Activated T-helper 17 cell treated with anti-CD3 and anti-CD28 coated beads, Interleukin-2, amount 50 U/mL, for 72 hours (primary cell): ENCODE measurements around the gene MROH8. TPM values are rescaled to one million over a fixed set of nuclear protein-coding genes. Genes with fewer than 3 reads are reported as not detected.

Experiments used
- ATAC-seq: fragments of 150-1000 bp; cut with Tn5 transposase; replicated peaks from 2 replicates; pipeline ENCODE4 v1.10.0; 2021; ENCODE audit warnings: mild to moderate bottlenecking, moderate library complexity
- H3K27ac Mint-ChIP-seq: one replicate; pipeline ENCODE4 v1.8.0; 2022; ENCODE audit warnings: mixed read lengths
- H3K27me3 Mint-ChIP-seq: one replicate; pipeline ENCODE4 v1.8.0; 2022; ENCODE audit warnings: mixed read lengths
- H3K36me3 Mint-ChIP-seq: one replicate; pipeline ENCODE4 v1.8.0; 2022; ENCODE audit warnings: low read depth, mild to moderate bottlenecking, mixed read lengths
- H3K4me1 Mint-ChIP-seq: one replicate; pipeline ENCODE4 v1.8.0; 2022; ENCODE audit warnings: mixed read lengths
- H3K4me3 Mint-ChIP-seq: one replicate; pipeline ENCODE4 v1.8.0; 2022; ENCODE audit warnings: mild to moderate bottlenecking, mixed read lengths
- H3K9me3 Mint-ChIP-seq: one replicate; pipeline ENCODE4 v1.8.0; 2022; ENCODE audit warnings: mixed read lengths
- total RNA-seq, 2 donors: library from RNA; stranded (reverse); gene quantifications; one replicate each; pipeline ENCODE4 v1.2.3, GENCODE V29; 2022

Gene MROH8
- total RNA-seq, 2 donors from 2014 or later, result 0.32 to 2.0 TPM

- Mint-ChIP-seq H3K9me3 (no peaks in the 10 kb centered on the region), H3K27ac (peak overlapping the region; percentile 6), H3K4me3 (peak overlapping the region; percentile 23), H3K36me3 (peaks cover 85% of the 10 kb centered on the region), H3K4me1 (peaks cover 37% of the 10 kb centered on the region), H3K27me3 (no peaks in the 10 kb centered on the region)
- ATAC-seq, result peak; percentile 43
Observed at GRCh38 chr20:37189416-37190016, 10.2 kb upstream of the MROH8 start.

- peaks cover 37% of the 10 kb centered on the region for H3K4me1 Mint-ChIP-seq
- no peak for ATAC-seq
- peaks cover 88% of the 10 kb centered on the region for H3K36me3 Mint-ChIP-seq
- H3K27ac Mint-ChIP-seq, result peak overlapping the region; percentile 6
- H3K4me3 Mint-ChIP-seq, result no peak overlapping the region
- no peaks in the 10 kb centered on the region for H3K27me3 Mint-ChIP-seq
- H3K9me3 Mint-ChIP-seq, result no peaks in the 10 kb centered on the region
Observed at GRCh38 chr20:37188787-37189186, 9.4 kb upstream of the MROH8 start.

- peak overlapping the region; percentile 44 for H3K27ac Mint-ChIP-seq
- peaks cover 92% of the 10 kb centered on the region for H3K36me3 Mint-ChIP-seq
- H3K9me3 Mint-ChIP-seq, result no peaks in the 10 kb centered on the region
Observed at GRCh38 chr20:37185686-37186085, 6.3 kb upstream of the MROH8 start.

GRCh38 chr20:37179683-37180524 lies 556 bp upstream of the MROH8 start:
- peak; percentile 17 for ATAC-seq
- Mint-ChIP-seq H3K4me3 (peak overlapping the region; percentile 83), H3K4me1 (peaks cover 30% of the 10 kb centered on the region), H3K27me3 (no peaks in the 10 kb centered on the region), H3K27ac (peak overlapping the region; percentile 90), H3K36me3 (peaks cover 46% of the 10 kb centered on the region), H3K9me3 (no peaks in the 10 kb centered on the region)

More at GRCh38 chr20:37185686-37186085, 6.3 kb upstream of the MROH8 start:
- Mint-ChIP-seq H3K27me3 (no peaks in the 10 kb centered on the region), H3K4me1 (peaks cover 31% of the 10 kb centered on the region), H3K4me3 (no peak overlapping the region)
- no peak for ATAC-seq

GRCh38 chr20:37172836-37173235 lies 6.5 kb downstream of the MROH8 start:
- Mint-ChIP-seq H3K4me1 (no peaks in the 10 kb centered on the region), H3K27me3 (peaks cover 4% of the 10 kb centered on the region), H3K36me3 (no peaks in the 10 kb centered on the region), H3K27ac (no peak overlapping the region), H3K9me3 (no peaks in the 10 kb centered on the region), H3K4me3 (no peak overlapping the region)
- ATAC-seq, result no peak

GRCh38 chr20:37166867-37167266 lies 12.5 kb downstream of the MROH8 start:
- Mint-ChIP-seq H3K4me3 (no peak overlapping the region), H3K27ac (no peak overlapping the region), H3K36me3 (no peaks in the 10 kb centered on the region), H3K27me3 (no peaks in the 10 kb centered on the region), H3K4me1 (no peaks in the 10 kb centered on the region), H3K9me3 (no peaks in the 10 kb centered on the region)
- no peak for ATAC-seq

- Mint-ChIP-seq H3K36me3 (no peaks in the 10 kb centered on the region), H3K27me3 (no peaks in the 10 kb centered on the region), H3K27ac (no peak overlapping the region), H3K4me3 (no peak overlapping the region), H3K9me3 (no peaks in the 10 kb centered on the region), H3K4me1 (no peaks in the 10 kb centered on the region)
- ATAC-seq, result no peak
Observed at GRCh38 chr20:37165031-37165430, 14.3 kb downstream of the MROH8 start.

GRCh38 chr20:37163832-37164554 lies 15.4 kb downstream of the MROH8 start:
- Mint-ChIP-seq H3K9me3 (no peaks in the 10 kb centered on the region), H3K27ac (no peak overlapping the region), H3K4me1 (no peaks in the 10 kb centered on the region), H3K4me3 (no peak overlapping the region), H3K36me3 (no peaks in the 10 kb centered on the region), H3K27me3 (no peaks in the 10 kb centered on the region)
- ATAC-seq, result no peak

- no peaks in the 10 kb centered on the region for H3K4me1 Mint-ChIP-seq
- H3K9me3 Mint-ChIP-seq, result no peaks in the 10 kb centered on the region
- H3K27ac Mint-ChIP-seq, result no peak overlapping the region
- H3K36me3 Mint-ChIP-seq, result no peaks in the 10 kb centered on the region
- no peak overlapping the region for H3K4me3 Mint-ChIP-seq
- no peaks in the 10 kb centered on the region for H3K27me3 Mint-ChIP-seq
- no peak for ATAC-seq
Observed at GRCh38 chr20:37162646-37163045, 16.7 kb downstream of the MROH8 start.

GRCh38 chr20:37161830-37162549 lies 17.4 kb downstream of the MROH8 start:
- no peak for ATAC-seq
- Mint-ChIP-seq H3K9me3 (no peaks in the 10 kb centered on the region), H3K4me1 (no peaks in the 10 kb centered on the region), H3K36me3 (no peaks in the 10 kb centered on the region), H3K27ac (no peak overlapping the region), H3K27me3 (no peaks in the 10 kb centered on the region), H3K4me3 (no peak overlapping the region)

GRCh38 chr20:37160683-37161082 lies 18.7 kb downstream of the MROH8 start:
- Mint-ChIP-seq H3K9me3 (no peaks in the 10 kb centered on the region), H3K36me3 (no peaks in the 10 kb centered on the region), H3K4me3 (no peak overlapping the region), H3K27ac (no peak overlapping the region), H3K27me3 (no peaks in the 10 kb centered on the region), H3K4me1 (no peaks in the 10 kb centered on the region)
- no peak for ATAC-seq

GRCh38 chr20:37158248-37158647 lies 21.1 kb downstream of the MROH8 start:
- H3K36me3 Mint-ChIP-seq, result no peaks in the 10 kb centered on the region
- H3K27me3 Mint-ChIP-seq, result no peaks in the 10 kb centered on the region
- no peak overlapping the region for H3K4me3 Mint-ChIP-seq
- ATAC-seq, result no peak
- H3K27ac Mint-ChIP-seq, result no peak overlapping the region
- H3K4me1 Mint-ChIP-seq, result no peaks in the 10 kb centered on the region
- no peaks in the 10 kb centered on the region for H3K9me3 Mint-ChIP-seq

GRCh38 chr20:37155987-37156386 lies 23.4 kb downstream of the MROH8 start:
- Mint-ChIP-seq H3K27ac (no peak overlapping the region), H3K4me3 (no peak overlapping the region), H3K4me1 (no peaks in the 10 kb centered on the region), H3K9me3 (no peaks in the 10 kb centered on the region), H3K27me3 (no peaks in the 10 kb centered on the region), H3K36me3 (no peaks in the 10 kb centered on the region)
- ATAC-seq, result no peak

GRCh38 chr20:37154684-37155298 lies 24.6 kb downstream of the MROH8 start:
- Mint-ChIP-seq H3K4me1 (no peaks in the 10 kb centered on the region), H3K4me3 (no peak overlapping the region), H3K9me3 (no peaks in the 10 kb centered on the region), H3K27ac (no peak overlapping the region), H3K36me3 (no peaks in the 10 kb centered on the region), H3K27me3 (no peaks in the 10 kb centered on the region)
- no peak for ATAC-seq
